Parathyroid adenoma (tissue), 2 donors: ENCODE data around the gene SLC29A1.

Source experiments
- H2AFZ ChIP-seq: fragments of 300-600 bp; sonication (generic); one replicate; pipeline ENCODE4 v1.7.0; 2017; ENCODE audit warnings: antibody characterized with exemption, mild to moderate bottlenecking
- H3K27ac ChIP-seq: fragments of 300-600 bp; sonication (generic); one replicate; pipeline ENCODE4 v1.7.0; 2017
- H3K27me3 ChIP-seq: fragments of 300-600 bp; sonication (generic); one replicate; pipeline ENCODE4 v1.7.0; 2017; ENCODE audit warnings: low read length; ENCODE audit not compliant: control insufficient read depth, insufficient read depth
- H3K36me3 ChIP-seq: fragments of 300-600 bp; sonication (generic); one replicate; pipeline ENCODE4 v1.7.0; 2017; ENCODE audit warnings: low read length; ENCODE audit not compliant: control insufficient read depth, insufficient read depth
- H3K4me1 ChIP-seq: fragments of 300-600 bp; sonication (generic); one replicate; pipeline ENCODE4 v1.7.0; 2017; ENCODE audit warnings: control low read depth
- H3K4me2 ChIP-seq: fragments of 300-600 bp; sonication (generic); one replicate; pipeline ENCODE4 v1.7.0; 2017; ENCODE audit warnings: low read length
- H3K4me3 ChIP-seq: fragments of 300-600 bp; sonication (generic); one replicate; pipeline ENCODE4 v1.7.0; 2017; ENCODE audit warnings: low read depth, low read length
- H3K79me2 ChIP-seq: fragments of 300-600 bp; sonication (generic); one replicate; pipeline ENCODE4 v1.7.0; 2017; ENCODE audit warnings: control low read depth
- H3K9ac ChIP-seq: fragments of 300-600 bp; sonication (generic); one replicate; pipeline ENCODE4 v1.7.0; 2017; ENCODE audit warnings: mild to moderate bottlenecking
- H3K9me3 ChIP-seq: fragments of 300-600 bp; sonication (generic); one replicate; pipeline ENCODE4 v1.7.0; 2017; ENCODE audit warnings: low read length; ENCODE audit not compliant: control insufficient read depth
- CTCF ChIP-seq: fragments of 300-600 bp; sonication (generic); IDR thresholded peaks from one replicate; pipeline ENCODE4 v1.7.0; 2017; ENCODE audit warnings: antibody characterized with exemption, mild to moderate bottlenecking
- donor health status: primary hyperparathyroidism.

The SLC29A1 gene

GRCh38 chr6:44273617-44274016 lies 50.2 kb downstream of the SLC29A1 start:
- H2AFZ ChIP-seq, result no peak overlapping the region

GRCh38 chr6:44275271-44275748 lies 51.9 kb downstream of the SLC29A1 start:
- no peak for TF ChIP-seq CTCF
- Histone ChIP-seq H3K9ac (no peak overlapping the region), H3K27ac (no peak overlapping the region), H2AFZ (peak overlapping the region; percentile 69), H3K36me3 (no peaks in the 10 kb centered on the region), H3K27me3 (no peaks in the 10 kb centered on the region), H3K79me2 (no peaks in the 10 kb centered on the region), H3K4me1 (no peaks in the 10 kb centered on the region), H3K4me3 (no peak overlapping the region), H3K9me3 (no peaks in the 10 kb centered on the region), H3K4me2 (peak overlapping the region; percentile 74)

More at GRCh38 chr6:44273617-44274016, 50.2 kb downstream of the SLC29A1 start:
- H3K4me3 ChIP-seq, result no peak overlapping the region
- H3K36me3 ChIP-seq, result no peaks in the 10 kb centered on the region
- no peak for TF ChIP-seq CTCF
- H3K27ac ChIP-seq, result no peak overlapping the region
- no peaks in the 10 kb centered on the region for H3K9me3 ChIP-seq
- H3K4me2 ChIP-seq, result no peak overlapping the region
- H3K9ac ChIP-seq, result no peak overlapping the region
- no peaks in the 10 kb centered on the region for H3K79me2 ChIP-seq
- H3K27me3 ChIP-seq, result no peaks in the 10 kb centered on the region
- no peaks in the 10 kb centered on the region for H3K4me1 ChIP-seq

GRCh38 chr6:44275749-44276648 lies 52.6 kb downstream of the SLC29A1 start:
- H3K27me3 ChIP-seq, result no peaks in the 10 kb centered on the region
- H3K4me1 ChIP-seq, result no peaks in the 10 kb centered on the region
- no peaks in the 10 kb centered on the region for H3K9me3 ChIP-seq
- H3K4me2 ChIP-seq, result peak overlapping the region; percentile 74
- peak overlapping the region; percentile 69 for H2AFZ ChIP-seq
- H3K4me3 ChIP-seq, result no peak overlapping the region
- TF ChIP-seq CTCF, result no peak
- no peaks in the 10 kb centered on the region for H3K79me2 ChIP-seq
- no peak overlapping the region for H3K9ac ChIP-seq
- no peak overlapping the region for H3K27ac ChIP-seq
- no peaks in the 10 kb centered on the region for H3K36me3 ChIP-seq

GRCh38 chr6:44276667-44277640 lies 53.6 kb downstream of the SLC29A1 start:
- H3K4me2 ChIP-seq, result no peak overlapping the region
- no peak for TF ChIP-seq CTCF
- H3K36me3 ChIP-seq, result no peaks in the 10 kb centered on the region
- no peaks in the 10 kb centered on the region for H3K79me2 ChIP-seq
- no peak overlapping the region for H2AFZ ChIP-seq
- no peak overlapping the region for H3K27ac ChIP-seq
- no peak overlapping the region for H3K9ac ChIP-seq
- no peaks in the 10 kb centered on the region for H3K4me1 ChIP-seq
- no peaks in the 10 kb centered on the region for H3K9me3 ChIP-seq
- no peaks in the 10 kb centered on the region for H3K27me3 ChIP-seq
- no peak overlapping the region for H3K4me3 ChIP-seq
